CD14-positive monocyte (primary cell): ENCODE data around the gene DMBX1. TPM values are rescaled to one million over a fixed set of nuclear protein-coding genes. Genes with fewer than 3 reads are reported as not detected.
A peak's percentile ranks its signal among the peaks of the same experiment; 100 is the strongest.

ENCODE experiments used
- DNase-seq, 3 donors: peaks; one replicate each; pipeline ENCODE4 v3.0.0-alpha.2; 2011 to 2022
- H2AFZ ChIP-seq: 2 replicates; pipeline ENCODE4 v1.6.0; 2012; ENCODE audit warnings: mild to moderate bottlenecking, low read depth, low read length, inconsistent platforms; ENCODE audit not compliant: insufficient read depth, poor library complexity, severe bottlenecking
- H3K27ac ChIP-seq, 2 donors: 1 replicate in 1 of 2; 2 replicates in 1 of 2; pipeline ENCODE4 v1.5.1; 2012 to 2013; ENCODE audit warnings: low read length in 2 of 2, control low read depth in 1 of 2, inconsistent platforms in 1 of 2, low read depth in 1 of 2, mild to moderate bottlenecking in 1 of 2
- H3K27me3 ChIP-seq, 2 donors: one replicate each; pipeline versions ENCODE4 v1.6.0 to v1.6.1; 2011 to 2013; ENCODE audit warnings: low read length in 2 of 2; ENCODE audit not compliant: control insufficient read depth in 2 of 2, insufficient read depth in 2 of 2
- H3K36me3 ChIP-seq, 2 donors: replicated peaks in 1 of 2; 1 replicate in 1 of 2; 2 replicates in 1 of 2; pipeline versions ENCODE4 v1.5.1 to v1.6.1; 2012 to 2013; ENCODE audit warnings: low read length in 2 of 2, control low read depth in 1 of 2, inconsistent platforms in 1 of 2, mild to moderate bottlenecking in 1 of 2; ENCODE audit not compliant: insufficient read depth in 2 of 2, control insufficient read depth in 1 of 2
- H3K4me1 ChIP-seq, 2 donors: 1 replicate in 1 of 2; 2 replicates in 1 of 2; pipeline versions ENCODE4 v1.5.1 to v1.6.1; 2012 to 2013; ENCODE audit warnings: low read length in 2 of 2, control low read depth in 1 of 2, inconsistent platforms in 1 of 2, mild to moderate bottlenecking in 1 of 2, moderate library complexity in 1 of 2; ENCODE audit not compliant: insufficient read depth in 2 of 2, control insufficient read depth in 1 of 2
- H3K4me2 ChIP-seq: replicated peaks from 2 replicates; pipeline ENCODE3; 2012; ENCODE audit warnings: low read length, moderate library complexity, mild to moderate bottlenecking; ENCODE audit not compliant: poor library complexity, severe bottlenecking; ENCODE audit errors: extremely low read depth
- H3K4me3 ChIP-seq, 3 experiments: fragments of 200-600 bp in 1 of 3; sonication (generic) in 1 of 3; replicated peaks in 1 of 3; 1 replicate in 2 of 3; 2 replicates in 1 of 3; pipeline ENCODE4 v1.5.1; 2011 to 2013; ENCODE audit warnings: low read length in 3 of 3, mild to moderate bottlenecking in 3 of 3, control low read depth in 2 of 3, low read depth in 2 of 3, inconsistent platforms in 1 of 3, moderate library complexity in 1 of 3
- H3K79me2 ChIP-seq: 2 replicates; pipeline ENCODE4 v1.6.0; 2012; ENCODE audit warnings: mild to moderate bottlenecking, control low read depth, inconsistent platforms, low read length, moderate library complexity; ENCODE audit not compliant: insufficient read depth
- H3K9ac ChIP-seq: 2 replicates; pipeline ENCODE4 v1.6.0; 2017; ENCODE audit warnings: low read length, mild to moderate bottlenecking; ENCODE audit not compliant: insufficient read depth, poor library complexity, severe bottlenecking
- H3K9me3 ChIP-seq, 2 donors: replicated peaks in 1 of 2; 1 replicate in 1 of 2; 2 replicates in 1 of 2; pipeline versions ENCODE4 v1.5.1 to v1.6.1; 2012 to 2013; ENCODE audit warnings: low read length in 2 of 2, control low read depth in 1 of 2; ENCODE audit not compliant: control insufficient read depth in 1 of 2, insufficient read depth in 1 of 2
- H4K20me1 ChIP-seq: 2 replicates; pipeline ENCODE4 v1.6.0; 2012; ENCODE audit warnings: mild to moderate bottlenecking, low read length, control low read depth, moderate library complexity; ENCODE audit not compliant: insufficient read depth
- H3K27ac Mint-ChIP-seq, 7 donors: one replicate each; pipeline ENCODE4 v1.8.0; 2020; ENCODE audit warnings: mild to moderate bottlenecking in 7 of 7, mixed read lengths in 7 of 7, moderate library complexity in 6 of 7, inconsistent platforms in 2 of 7
- H3K27me3 Mint-ChIP-seq, 3 donors: one replicate each; pipeline ENCODE4 v1.8.0; 2021 to 2022; ENCODE audit warnings: low read depth in 3 of 3, mild to moderate bottlenecking in 3 of 3, mixed read lengths in 3 of 3, moderate library complexity in 3 of 3, inconsistent platforms in 1 of 3
- H3K36me3 Mint-ChIP-seq, 2 donors: one replicate each; pipeline ENCODE4 v1.8.0; 2020; ENCODE audit warnings: mixed read lengths in 2 of 2, inconsistent platforms in 1 of 2, mild to moderate bottlenecking in 1 of 2
- H3K4me1 Mint-ChIP-seq: one replicate; pipeline ENCODE4 v1.8.0; 2020; ENCODE audit warnings: mild to moderate bottlenecking, mixed read lengths
- H3K4me3 Mint-ChIP-seq, 2 donors: one replicate each; pipeline ENCODE4 v1.8.0; 2020; ENCODE audit warnings: mild to moderate bottlenecking in 2 of 2, mixed read lengths in 2 of 2, moderate library complexity in 1 of 2
- H3K9me3 Mint-ChIP-seq, 7 donors: one replicate each; pipeline ENCODE4 v1.8.0; 2020 to 2022; ENCODE audit warnings: mixed read lengths in 7 of 7, mild to moderate bottlenecking in 6 of 7, moderate library complexity in 6 of 7, inconsistent platforms in 2 of 7
- CTCF ChIP-seq: fragments of 200-600 bp; IDR thresholded peaks from one replicate; pipeline ENCODE4 v1.8.0; 2022; ENCODE audit warnings: antibody characterized with exemption, mild to moderate bottlenecking
- WGBS: methylation state at CpG from one replicate; pipeline ENCODE4 v1.1.5; 2013; ENCODE audit warnings: missing lambda C conversion rate; ENCODE audit not compliant: insufficient coverage; 5-methylcytosine and 5-hydroxymethylcytosine counted together
- intact Hi-C, 2 donors: fragments of 100-400 bp; cut with micrococcal nuclease; formaldehyde crosslinking; loops; one replicate each; pipeline versions ENCODE4 v1.15.0 to v1.15.1; 2023
- polyA plus RNA-seq, 3 donors: library from polyadenylated mRNA; depleted of rRNA in 1 of 3; unstranded in 2 of 3; stranded (reverse) in 1 of 3; fragments of 300-500 nt in 2 of 3; fragments of >200 nt in 1 of 3; fragmentation: Illumina TruSeq in 2 of 3; gene quantifications; 1 replicate in 2 of 3; 2 replicates in 1 of 3; pipeline ENCODE4 v1.2.3, GENCODE V29; 2012 to 2021

The DMBX1 gene
- polyA plus RNA-seq, 3 donors = not detected

DNA sequence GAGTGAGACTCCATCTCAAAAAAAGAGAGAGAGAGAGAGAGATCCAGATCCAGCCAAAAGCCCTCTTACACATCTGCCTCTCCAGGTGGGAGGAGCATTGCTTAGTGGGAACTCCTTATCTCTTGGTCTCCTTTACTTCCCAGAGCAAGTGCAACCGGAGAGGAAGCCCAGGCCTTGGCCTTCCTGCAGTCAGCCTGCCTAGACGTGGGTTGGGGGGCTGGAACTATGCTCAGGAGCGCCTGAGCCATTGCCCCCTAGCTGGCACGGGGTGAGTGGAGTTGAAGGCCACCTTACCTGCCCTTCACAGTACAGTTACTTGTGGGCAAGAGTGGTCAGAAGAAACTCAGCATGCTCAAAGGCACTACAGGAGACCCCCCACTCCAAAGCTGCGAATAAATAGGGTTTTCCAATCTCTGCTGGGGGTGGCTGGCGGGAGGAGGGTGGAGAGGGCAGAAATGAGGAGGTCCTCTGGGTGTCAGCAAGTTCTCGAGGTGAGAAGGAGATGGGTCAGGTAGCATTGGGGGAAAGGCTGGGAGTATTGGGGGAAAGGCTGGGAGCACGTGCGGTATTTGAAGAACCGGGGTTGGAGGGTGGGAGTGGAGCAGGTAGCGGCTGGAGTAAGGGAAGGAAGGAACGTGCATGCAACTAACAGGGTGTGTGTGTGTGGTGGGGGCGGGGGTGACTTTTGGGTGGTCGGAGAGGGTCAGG is 4.7 kb upstream of the DMBX1 start:
- intact Hi-C loops = no loop called here
- Histone ChIP-seq H2AFZ (no peak overlapping the region), H3K4me1 (peaks cover 2 to 17% of the 10 kb centered on the region in 2 donors), H3K36me3 (no peaks in the 10 kb centered on the region), H3K9ac (no peak overlapping the region), H3K27me3 (peaks cover 48 to 78% of the 10 kb centered on the region in 2 donors), H3K79me2 (no peaks in the 10 kb centered on the region), H4K20me1 (no peaks in the 10 kb centered on the region), H3K9me3 (peaks cover 0 to 23% of the 10 kb centered on the region in 2 donors), H3K4me2 (no peak overlapping the region), H3K27ac (no peak overlapping the region), H3K4me3 (no peak overlapping the region)
- peaks cover 16% of the 10 kb centered on the region for H3K4me1 Mint-ChIP-seq
- no peak for TF ChIP-seq CTCF
- H3K4me3 Mint-ChIP-seq = peak overlapping the region in 1 of 2 donors; percentile 69
- peaks cover 4% of the 10 kb centered on the region in 2 donors for H3K36me3 Mint-ChIP-seq
- H3K27ac Mint-ChIP-seq = peak overlapping the region in 1 of 7 donors; percentile 80
- H3K9me3 Mint-ChIP-seq = peaks cover 0 to 20% (median 4%) of the 10 kb centered on the region in 7 donors
- peaks cover 75 to 84% (median 78%) of the 10 kb centered on the region in 3 donors for H3K27me3 Mint-ChIP-seq
- DNase-seq = no peak
- 36% methylated on average over 8 of the region's 14 CpGs for WGBS

- no peak for TF ChIP-seq CTCF
- peaks cover 4 to 23% of the 10 kb centered on the region in 2 donors for H3K4me1 ChIP-seq
- no peaks in the 10 kb centered on the region for H3K79me2 ChIP-seq
- no peak overlapping the region for H3K4me3 ChIP-seq
- Mint-ChIP-seq H3K27me3 (peaks cover 84 to 89% (median 86%) of the 10 kb centered on the region in 3 donors), H3K9me3 (peaks cover 0 to 23% (median 5%) of the 10 kb centered on the region in 7 donors), H3K4me3 (peak overlapping the region in 1 of 2 donors; percentile 56), H3K27ac (no peak overlapping the region), H3K4me1 (peaks cover 21% of the 10 kb centered on the region), H3K36me3 (peaks cover 7% of the 10 kb centered on the region in 2 donors)
- no peak overlapping the region for H2AFZ ChIP-seq
- 9% methylated on average over 48 of the region's 58 CpGs for WGBS
- peaks cover 0 to 31% of the 10 kb centered on the region in 2 donors for H3K9me3 ChIP-seq
- no peak overlapping the region for H3K4me2 ChIP-seq
- no peak overlapping the region for H3K9ac ChIP-seq
- DNase-seq = no peak
- intact Hi-C loops = no loop called here
- H3K36me3 ChIP-seq = no peaks in the 10 kb centered on the region
- peaks cover 53 to 86% of the 10 kb centered on the region in 2 donors for H3K27me3 ChIP-seq
- no peaks in the 10 kb centered on the region for H4K20me1 ChIP-seq
- H3K27ac ChIP-seq = no peak overlapping the region
These were observed 3.8 kb upstream of the DMBX1 start for GRCh38 chr1:46485564-46486431.
